Putamen (tissue), 1 donor: Measurements from ENCODE around the gene LIPF.
"Not testable (repeated sequence)": the region's sequence is repeated elsewhere in the genome, so short reads cannot be mapped to it uniquely, and the experiment has no call there.

ENCODE experiments used
- DNase-seq: peaks from one replicate; pipeline ENCODE4 v3.0.0-alpha.2; 2016; ENCODE audit warnings: low spot score

Gene LIPF

DNA sequence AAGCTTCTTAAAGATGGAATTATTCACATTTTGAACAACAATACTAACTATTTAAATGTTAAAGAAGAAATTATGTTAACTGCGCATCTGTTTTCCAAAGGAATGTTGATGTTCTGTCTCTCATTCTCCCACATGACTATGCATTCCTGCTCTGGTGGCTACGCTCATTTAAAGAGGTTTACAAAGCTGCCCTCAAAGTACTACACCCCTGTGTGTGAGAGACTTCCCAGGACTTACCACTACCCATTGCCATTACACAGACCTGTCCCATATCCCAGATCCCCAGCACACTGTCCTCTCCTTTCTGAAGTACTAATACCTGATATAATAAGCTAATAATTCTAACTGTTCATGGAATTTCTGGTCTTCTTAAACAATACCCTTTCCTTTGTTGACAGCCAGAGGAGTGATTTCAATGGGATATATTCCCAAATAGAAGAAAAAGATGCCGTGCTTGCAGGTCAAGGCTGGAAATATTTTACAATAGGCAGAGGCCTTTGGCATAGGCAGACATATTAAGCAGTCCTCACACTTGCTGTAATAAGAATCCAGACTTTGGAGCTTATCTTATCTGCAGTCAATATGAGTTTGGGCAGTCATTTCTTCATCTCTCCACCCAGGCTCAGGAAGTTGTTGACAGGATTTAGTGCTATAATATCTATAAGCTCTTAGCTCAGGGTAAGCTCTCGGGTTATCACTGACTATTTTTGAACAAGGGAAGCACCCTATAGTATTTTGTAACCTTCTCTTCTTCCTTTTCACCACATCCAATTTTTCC, 12.2 kb downstream of the LIPF start:
- no peak for DNase-seq

DNA sequence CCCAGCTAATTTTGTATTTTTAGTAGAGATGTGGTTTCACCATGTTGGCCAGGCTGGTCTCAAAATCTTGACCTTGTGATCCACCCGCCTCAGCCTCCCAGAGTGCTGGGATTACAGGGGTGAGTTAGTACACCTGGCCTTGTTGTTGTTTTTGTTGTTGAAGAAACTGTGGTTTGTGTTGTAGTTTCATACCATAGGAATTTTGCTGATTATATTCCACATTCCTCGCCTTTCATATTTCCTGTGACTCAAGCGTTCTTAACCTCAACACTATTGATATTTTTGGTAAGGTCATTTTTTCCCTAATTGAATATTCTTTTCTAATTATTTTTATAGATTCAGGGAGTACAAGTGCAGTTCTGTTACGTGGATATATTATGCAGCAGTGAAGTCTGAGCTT, 16.7 kb downstream of the LIPF start:
- DNase-seq = no peak

DNA sequence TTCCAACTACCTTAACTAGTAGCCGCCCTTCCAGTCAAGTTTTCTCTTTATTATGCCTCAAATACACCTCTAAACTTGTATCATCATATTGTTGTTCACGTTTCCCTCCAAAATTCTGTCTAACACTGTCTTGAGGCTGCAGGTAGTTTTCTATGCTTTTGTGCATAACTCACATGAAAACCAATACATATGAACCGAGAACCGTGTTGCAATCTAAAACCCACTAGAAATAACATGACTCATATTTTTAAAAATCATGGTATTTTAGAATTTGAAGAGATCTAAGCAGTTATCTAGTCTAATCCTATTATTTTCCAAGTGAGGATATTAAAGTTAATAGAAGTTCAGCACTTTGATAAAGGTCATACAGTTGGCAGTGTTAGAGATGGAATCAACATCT, 18.2 kb downstream of the LIPF start:
- no peak for DNase-seq

DNA sequence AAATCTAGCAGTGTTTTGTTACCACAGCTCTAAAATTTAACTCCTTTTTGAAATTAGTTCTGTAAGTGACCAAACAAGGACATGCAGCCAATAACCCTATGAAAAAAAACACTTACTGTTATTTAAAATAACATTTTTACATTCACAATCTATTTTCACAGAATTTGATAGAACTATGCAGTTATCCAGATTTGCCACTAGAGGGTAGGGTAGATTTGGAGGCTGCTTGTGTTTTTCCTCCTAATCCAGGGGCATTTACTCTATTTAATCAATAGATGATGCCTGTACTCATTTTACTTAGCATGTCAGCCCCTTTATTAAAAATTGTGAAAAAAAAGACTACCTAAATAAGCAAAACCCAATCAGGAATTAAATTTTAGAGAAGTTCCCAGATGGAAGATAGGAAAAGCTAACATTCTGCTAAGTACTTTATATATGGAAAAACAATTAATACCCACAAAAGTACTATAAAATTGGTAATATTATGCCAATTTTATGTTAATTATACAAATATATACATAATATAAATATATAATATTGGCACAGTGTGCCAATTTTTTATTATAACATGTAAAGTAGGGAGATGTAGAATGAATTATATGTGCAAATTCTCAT, 23.7 kb downstream of the LIPF start:
- DNase-seq = no peak

DNA sequence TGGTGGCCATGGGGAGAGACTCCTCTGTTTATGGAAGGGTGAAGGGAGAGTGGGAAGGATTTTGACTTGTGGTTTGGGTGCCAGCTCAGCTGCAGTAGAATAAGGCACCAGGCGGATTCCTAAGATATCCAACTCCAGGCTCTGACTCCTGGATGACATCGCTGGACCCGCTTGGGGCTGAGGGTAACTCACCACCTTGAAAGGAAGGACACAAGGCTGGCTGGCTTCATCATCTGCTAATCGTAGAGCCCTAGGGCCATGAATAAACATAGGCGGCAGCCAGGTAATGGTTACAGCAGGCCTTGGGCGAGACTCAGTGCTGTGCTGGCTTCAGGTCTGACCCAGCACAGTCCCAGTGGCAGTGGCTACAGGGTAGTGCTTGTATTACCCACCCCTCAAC, 25.1 kb downstream of the LIPF start:
- DNase-seq = no peak

DNA sequence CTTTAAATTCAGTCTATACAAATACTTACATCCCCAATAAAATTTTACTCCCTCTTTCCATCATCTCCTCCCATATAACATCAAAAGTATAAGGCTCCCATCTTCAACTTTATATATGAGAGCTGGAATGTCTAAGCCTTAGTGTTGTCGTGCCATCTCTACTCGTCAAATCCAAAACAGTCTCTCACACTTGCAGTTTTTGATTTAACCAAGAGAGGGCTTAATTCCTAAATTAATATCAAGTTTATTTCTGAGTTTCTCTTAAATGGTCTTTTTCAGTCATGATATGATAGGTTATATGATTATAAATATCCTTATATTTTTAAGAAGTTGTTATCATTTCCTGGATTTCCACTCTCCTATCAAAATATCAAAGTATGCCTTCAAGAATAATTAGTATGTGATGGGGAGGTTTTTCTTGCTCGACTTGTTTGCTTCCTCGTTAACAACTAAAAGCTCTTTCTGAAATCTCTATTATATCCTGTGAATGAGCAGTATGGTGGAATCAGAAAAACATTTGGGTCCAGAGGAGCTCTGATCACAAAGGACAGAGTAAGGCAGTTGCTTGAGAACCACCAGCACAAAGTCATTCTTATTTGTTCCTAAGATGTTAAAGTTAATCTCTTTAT, 29.3 kb downstream of the LIPF start:
- DNase-seq = peak; percentile 1

DNA sequence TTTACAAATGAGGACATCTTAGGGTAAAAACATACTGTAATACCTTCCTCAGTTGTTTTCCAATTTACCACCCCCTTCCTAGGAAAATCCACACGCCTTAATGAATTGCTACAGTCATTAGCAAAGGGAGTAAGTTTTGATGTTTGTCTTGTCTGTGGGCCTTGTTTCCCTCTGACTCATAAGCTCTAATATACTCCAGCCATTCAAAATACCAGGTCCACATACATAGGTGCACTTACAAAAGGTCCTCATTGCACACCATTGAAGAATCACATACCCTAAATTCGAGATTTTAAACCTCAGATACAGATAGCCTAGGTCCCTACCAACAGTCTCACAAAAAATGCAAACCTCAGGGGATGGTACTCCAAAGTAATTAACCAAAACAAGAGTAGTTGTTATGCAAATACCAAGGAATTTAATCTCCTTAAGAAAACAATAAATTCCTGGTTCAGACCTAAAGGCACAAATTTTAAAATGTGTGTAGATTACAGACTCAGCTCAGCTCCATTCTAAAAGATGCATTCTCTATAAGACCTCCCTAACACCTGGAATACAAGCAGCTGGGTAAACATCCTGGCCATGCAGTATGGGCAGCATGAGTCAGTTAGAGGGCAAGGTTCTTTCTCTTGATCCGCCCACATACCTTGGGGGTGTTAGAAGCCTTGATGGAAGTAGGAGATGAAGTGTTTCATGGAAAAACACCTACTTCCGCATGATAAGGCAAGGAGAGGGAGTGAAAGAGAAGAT, 38.8 kb downstream of the LIPF start:
- DNase-seq = no peak

DNA sequence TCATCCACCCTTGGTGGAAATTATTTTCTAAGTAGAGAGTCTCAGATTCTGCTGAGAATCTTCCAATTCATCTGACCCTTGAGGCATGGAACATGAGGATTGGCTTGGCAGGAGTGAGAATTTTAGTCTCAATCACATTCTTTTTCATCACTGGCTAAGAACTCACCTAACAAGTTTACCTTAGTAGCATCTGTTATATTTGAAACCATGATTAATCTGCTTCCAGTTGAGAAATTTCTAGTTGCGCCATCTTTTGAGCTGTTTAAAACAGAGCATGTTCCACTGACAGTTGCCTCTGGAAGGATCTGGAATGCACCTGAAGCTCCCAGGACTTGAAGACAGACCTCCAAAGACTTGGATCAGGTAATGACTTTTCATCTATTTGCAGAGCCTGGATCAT, 41.7 kb downstream of the LIPF start, which contains the start of gene LIPK:
TSS of gene LIPK (plus strand) at position 292 of the 400 bp plus-strand sequence. CDS start 18,295 bp downstream, outside the sequence.
- no peak for DNase-seq

DNA sequence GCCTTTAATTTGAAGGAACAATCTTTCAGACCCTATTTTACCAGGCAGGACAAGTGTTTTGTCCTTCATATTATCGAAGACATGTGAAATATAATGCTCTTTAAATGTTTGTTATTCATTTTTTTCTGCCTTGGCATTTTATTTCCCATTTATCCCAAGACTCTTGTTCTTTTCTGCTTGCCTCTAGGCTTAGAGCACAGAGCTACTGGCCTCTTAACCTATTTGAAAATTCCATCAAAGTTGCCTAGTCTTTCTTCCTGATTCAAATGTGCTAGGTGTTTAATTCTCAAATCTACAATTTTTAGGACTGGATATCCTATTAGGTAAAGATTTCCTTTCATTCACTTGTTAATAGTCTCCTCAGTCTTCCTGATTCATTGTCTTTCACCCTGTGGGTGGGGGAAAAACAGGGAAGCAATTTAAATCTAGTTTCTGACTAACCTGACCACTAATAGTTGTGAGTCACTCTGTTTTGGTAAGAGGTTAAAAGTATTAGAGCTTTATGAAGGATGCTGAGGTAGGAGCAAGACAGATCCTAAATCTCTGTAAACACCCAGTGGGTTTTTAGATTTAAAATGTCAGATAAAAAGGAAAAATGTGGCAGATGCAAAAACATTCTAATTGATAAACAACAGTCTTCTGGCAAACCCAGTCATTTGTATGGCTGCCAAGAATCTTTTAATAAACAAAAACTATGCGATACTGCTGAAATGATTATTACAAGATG, 43.4 kb downstream of the LIPF start:
- DNase-seq = no peak

DNA sequence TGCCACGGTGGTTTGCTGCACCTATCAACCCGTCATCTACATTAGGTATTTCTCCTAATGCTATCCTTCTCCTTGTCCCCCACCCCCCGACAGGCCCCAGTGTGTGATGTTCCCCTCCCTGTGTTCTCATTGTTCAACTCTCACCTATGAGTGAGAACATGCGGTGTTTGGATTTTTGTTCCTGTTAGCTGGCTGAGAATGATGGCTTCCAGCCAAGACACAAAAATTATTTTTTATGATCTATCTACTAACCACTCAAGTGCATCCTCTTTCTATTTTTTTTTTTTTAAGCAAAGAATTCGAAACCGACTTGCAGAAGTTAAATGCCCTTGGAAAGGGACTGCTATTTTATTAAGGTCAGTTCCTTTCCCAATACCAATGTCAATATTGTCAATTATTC, 45.1 kb downstream of the LIPF start:
- DNase-seq = not testable (repeated sequence)

DNA sequence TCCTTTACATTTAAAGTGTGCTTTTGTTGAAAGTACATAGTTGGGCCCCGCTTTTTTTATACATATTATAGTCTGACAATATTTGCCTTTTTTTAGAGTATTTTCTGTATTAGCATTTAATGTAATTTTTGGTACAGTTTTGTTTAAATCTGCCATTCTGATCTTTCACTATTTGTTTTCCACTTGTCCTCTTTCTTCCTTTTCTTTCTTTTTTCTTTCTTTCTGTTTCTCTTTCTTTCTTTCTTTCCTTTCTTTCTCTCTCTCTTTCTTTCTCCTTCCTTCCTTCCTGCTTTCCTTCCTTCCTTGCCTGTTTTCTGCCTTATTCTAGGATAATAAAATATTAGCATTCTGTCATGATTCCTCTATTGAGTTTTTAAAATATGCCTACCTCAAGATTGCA, 51.3 kb downstream of the LIPF start:
- DNase-seq = no peak

DNA sequence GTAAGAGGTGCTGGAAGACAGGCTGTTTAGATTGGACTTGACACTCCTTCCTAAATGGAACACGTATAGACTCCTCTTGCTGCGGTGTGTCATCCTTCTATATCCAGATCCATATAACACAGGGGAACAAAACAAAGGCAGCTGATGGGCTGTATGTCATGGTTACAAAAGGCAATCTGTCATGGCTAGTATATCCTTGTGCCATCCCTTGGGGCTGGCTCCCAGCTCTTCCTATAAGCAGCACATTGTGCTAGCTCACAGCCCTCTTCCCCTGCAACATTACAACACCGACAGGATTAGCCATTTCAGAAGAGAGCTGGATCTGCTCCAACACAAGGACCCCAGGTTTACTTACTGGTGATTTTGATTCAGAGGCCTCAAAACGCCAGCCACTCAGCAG, 57.1 kb downstream of the LIPF start:
- no peak for DNase-seq

DNA sequence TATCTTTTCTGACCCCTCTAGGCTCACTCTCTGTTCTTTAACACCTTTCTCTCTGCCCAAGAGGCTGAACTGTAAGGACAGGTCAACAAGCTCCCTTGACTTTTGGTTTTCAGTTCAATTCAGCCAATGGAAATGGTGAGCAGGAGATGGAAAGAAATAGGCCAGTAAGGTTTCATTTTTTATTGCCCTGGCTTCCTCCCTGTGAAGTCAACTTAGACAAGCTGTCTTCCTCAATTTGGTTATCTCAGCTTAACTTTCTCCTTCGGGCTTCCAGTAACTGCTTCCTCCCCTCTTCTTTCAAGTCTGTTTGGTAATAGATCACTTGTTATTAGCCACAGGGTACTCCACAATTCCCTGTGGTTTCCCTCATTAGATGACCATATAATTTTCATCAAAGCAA, 61.6 kb downstream of the LIPF start:
- DNase-seq = no peak

DNA sequence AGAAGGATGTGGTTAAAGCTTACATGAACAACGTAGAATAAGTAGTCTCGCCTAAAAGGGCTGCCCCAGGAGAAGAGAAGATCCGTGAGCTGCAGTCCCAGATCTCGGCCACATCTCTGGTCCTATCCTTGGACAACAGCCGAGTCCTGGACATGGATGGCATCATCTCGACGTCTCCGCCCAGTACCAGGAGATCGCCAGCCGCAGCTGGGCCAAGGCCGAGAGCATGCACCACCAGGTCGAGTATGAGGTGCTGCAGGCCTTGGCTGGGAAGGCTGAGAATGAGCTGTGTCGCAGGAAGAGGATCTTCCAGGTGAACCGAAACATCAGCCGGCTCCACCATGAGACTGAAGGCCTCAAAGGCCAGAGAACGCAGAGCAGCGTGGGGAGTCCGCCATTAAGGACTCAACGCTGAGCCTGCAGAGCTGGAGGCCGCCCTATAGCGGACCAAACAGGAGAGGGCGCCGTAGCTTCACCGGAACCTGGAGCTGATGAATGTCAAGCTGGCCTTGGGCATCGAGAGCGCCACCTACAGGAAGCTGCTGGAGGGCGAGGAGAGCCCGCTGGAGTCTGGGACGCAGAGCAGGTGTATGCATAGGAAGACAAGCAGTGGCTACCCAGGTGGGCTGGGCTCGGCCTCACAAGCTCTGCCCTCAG, 64.0 kb downstream of the LIPF start:
- DNase-seq = no peak
